Endothelial cell of umbilical vein (primary cell): ENCODE measurements around the gene CFAP46. TPM values are rescaled to one million over a fixed set of nuclear protein-coding genes. Genes with fewer than 3 reads are reported as not detected.

Source experiments
- BruUV-seq: library from RNA; stranded (reverse); fragments of 400-500 nt; replicated peaks from 2 replicates; lab custom pipeline; 2021; lab: Mats Ljungman, UMichigan
- CTCF ChIA-PET: fragments of 300-600, 350-600 bp; sonication (Branson Sonifier 250); formaldehyde crosslinking; loops from one replicate; lab custom pipeline; 2021; ENCODE audit warnings: antibody characterized with exemption, inconsistent platforms; lab: Charles Lee
- POLR2A ChIA-PET: fragments of 300-600, 350-600 bp; sonication (Branson Sonifier 250); formaldehyde crosslinking; loops from one replicate; lab custom pipeline; 2021; ENCODE audit warnings: antibody characterized with exemption, inconsistent platforms; lab: Charles Lee
- DNase-seq: peaks from one replicate; pipeline ENCODE4 v3.0.0-alpha.2; 2011; ENCODE audit warnings: low read depth, low spot score
- FAIRE-seq: peaks from 2 replicates; lab custom pipeline; 2011; peaks lifted over from hg19 to GRCh38; lab: Jason Lieb, UNC
- H2AFZ ChIP-seq: 2 replicates; pipeline ENCODE4 v1.6.0; 2012; ENCODE audit warnings: low read depth, low read length, control low read depth, inconsistent platforms
- H3K27ac ChIP-seq: 2 replicates; pipeline ENCODE4 v1.5.1; 2011; ENCODE audit warnings: low read depth, mild to moderate bottlenecking, control low read depth, low read length, moderate library complexity; ENCODE audit not compliant: insufficient read depth
- H3K27me3 ChIP-seq, 2 experiments: 2 replicates each; pipeline versions ENCODE4 v1.6.0 to v1.6.1; 2011; ENCODE audit warnings: low read length in 2 of 2, mixed read lengths in 1 of 2; ENCODE audit not compliant: control insufficient read depth in 2 of 2, insufficient read depth in 2 of 2
- H3K36me3 ChIP-seq, 2 experiments: 2 replicates in 1 of 2; 3 replicates in 1 of 2; pipeline ENCODE4 v1.5.1; 2011; ENCODE audit warnings: low read length in 2 of 2, mild to moderate bottlenecking in 1 of 2, moderate library complexity in 1 of 2; ENCODE audit not compliant: control insufficient read depth in 2 of 2, insufficient read depth in 2 of 2; ENCODE audit errors: extremely low read depth in 1 of 2
- H3K4me1 ChIP-seq: 3 replicates; pipeline ENCODE4 v1.5.1; 2011; ENCODE audit warnings: mild to moderate bottlenecking, low read length; ENCODE audit not compliant: control insufficient read depth, insufficient read depth; ENCODE audit errors: extremely low read depth
- H3K4me2 ChIP-seq: 2 replicates; pipeline ENCODE4 v1.6.1; 2011; ENCODE audit warnings: low read length, control low read depth, mixed read lengths; ENCODE audit not compliant: insufficient read depth
- H3K4me3 ChIP-seq, 3 experiments: fragments of 200-600 bp in 1 of 3; sonication (generic), shearing (Covaris generic) in 1 of 3; replicated peaks in 1 of 3; 2 replicates each; pipeline ENCODE4 v1.5.1; 2011 to 2016; ENCODE audit warnings: control low read depth in 3 of 3, low read length in 3 of 3, mild to moderate bottlenecking in 2 of 3, inconsistent platforms in 1 of 3, low read depth in 1 of 3, moderate library complexity in 1 of 3; ENCODE audit not compliant: insufficient read depth in 1 of 3
- H3K79me2 ChIP-seq: 2 replicates; pipeline ENCODE4 v1.6.0; 2012; ENCODE audit warnings: low read length, inconsistent platforms; ENCODE audit not compliant: control insufficient read depth, insufficient read depth
- H3K9ac ChIP-seq: replicated peaks from 2 replicates; pipeline ENCODE3; 2011; ENCODE audit warnings: low read length, control low read depth; ENCODE audit not compliant: insufficient read depth; ENCODE audit errors: extremely low read depth
- H3K9me1 ChIP-seq: replicated peaks from 3 replicates; pipeline ENCODE4 v1.6.0; 2011; ENCODE audit warnings: mild to moderate bottlenecking, low read length; ENCODE audit not compliant: control insufficient read depth, insufficient read depth; ENCODE audit errors: extremely low read depth
- H3K9me3 ChIP-seq: replicated peaks from 2 replicates; pipeline ENCODE4 v1.5.1; 2012; ENCODE audit warnings: low read length, inconsistent platforms; ENCODE audit not compliant: control insufficient read depth, insufficient read depth
- H4K20me1 ChIP-seq: replicated peaks from 2 replicates; pipeline ENCODE3; 2011; ENCODE audit warnings: mild to moderate bottlenecking, low read length; ENCODE audit not compliant: control insufficient read depth, insufficient read depth; ENCODE audit errors: extremely low read depth
- EZH2 ChIP-seq: IDR thresholded peaks from 2 replicates; pipeline ENCODE4 v1.6.1; 2012; ENCODE audit warnings: borderline replicate concordance, low read depth, mild to moderate bottlenecking, moderate library complexity, low read length, inconsistent platforms; ENCODE audit not compliant: severe bottlenecking
- FOS ChIP-seq: IDR thresholded peaks from 2 replicates; pipeline ENCODE4 v1.6.1; 2011; ENCODE audit warnings: mild to moderate bottlenecking, low read length, moderate library complexity, borderline replicate concordance; ENCODE audit not compliant: insufficient read depth
- GATA2 ChIP-seq: IDR thresholded peaks from 2 replicates; pipeline ENCODE4 v1.7.0; 2011; ENCODE audit warnings: low read depth, mild to moderate bottlenecking, moderate library complexity, mixed read lengths, low read length; ENCODE audit not compliant: insufficient read length, insufficient read depth
- JUN ChIP-seq: IDR thresholded peaks from 2 replicates; pipeline ENCODE4 v1.6.1; 2011; ENCODE audit warnings: borderline replicate concordance, low read depth; ENCODE audit not compliant: insufficient read length, insufficient read depth
- MYC ChIP-seq: IDR thresholded peaks from one replicate; pipeline ENCODE4 v1.6.1; 2011; ENCODE audit warnings: mild to moderate bottlenecking, low read depth, low read length
- POLR2A ChIP-seq: IDR thresholded peaks from 2 replicates; pipeline ENCODE4 v1.6.1; 2012; ENCODE audit warnings: low read depth, mild to moderate bottlenecking, control low read depth, low read length
- POLR2AphosphoS5 ChIP-seq: IDR thresholded peaks from 2 replicates; pipeline ENCODE4 v1.6.1; 2012; ENCODE audit warnings: low read depth, mild to moderate bottlenecking, control low read depth, low read length, moderate library complexity; ENCODE audit not compliant: insufficient read depth
- dilution Hi-C: fragments of 300-500 bp; cut with MboI; formaldehyde crosslinking; loops from one replicate; pipeline ENCODE4 v1.15.0; 2019; ENCODE audit warnings: low sequenced_read_pairs; ENCODE audit not compliant: extremely low pct_ligation_motif_present
- intact Hi-C: fragments of 100-400 bp; cut with micrococcal nuclease; formaldehyde crosslinking; loops from one replicate; pipeline ENCODE4 v1.10.0; 2022
- polyA plus RNA-seq, 4 experiments: library from polyadenylated mRNA; depleted of rRNA in 3 of 4; stranded (reverse) in 3 of 4; unstranded in 1 of 4; fragments of >200 nt; gene quantifications; 2 replicates each; pipeline versions ENCODE4 v1.2.1 to v1.2.3, GENCODE V29; 2011 to 2012; ENCODE audit warnings: missing spikeins in 1 of 4
- total RNA-seq: library from RNA; stranded (reverse); gene quantifications from 2 replicates; pipeline ENCODE4 v1.2.3, GENCODE V29; 2021
- TF ChIP-seq, protein P1 (sequence below), 2 donors: IDR thresholded peaks; 1 replicate in 1 of 2; 2 replicates in 1 of 2; pipeline ENCODE4 v1.5.1; 2011; ENCODE audit warnings: low read length in 2 of 2, mild to moderate bottlenecking in 2 of 2, moderate library complexity in 2 of 2, control low read depth in 1 of 2, inconsistent platforms in 1 of 2, low read depth in 1 of 2; ENCODE audit not compliant: insufficient read depth in 1 of 2; ENCODE audit errors: extremely low read depth in 1 of 2
- TF ChIP-seq, protein P2 (sequence below): IDR thresholded peaks from 2 replicates; pipeline ENCODE4 v1.6.1; 2011; ENCODE audit not compliant: insufficient read depth, insufficient read length

The CFAP46 gene
- total and polyA plus RNA-seq, 2 donors (not counting 3 experiments of a cell fraction or from before 2014, with no cell fraction given), result 0.75 to 0.98 TPM

DNA sequence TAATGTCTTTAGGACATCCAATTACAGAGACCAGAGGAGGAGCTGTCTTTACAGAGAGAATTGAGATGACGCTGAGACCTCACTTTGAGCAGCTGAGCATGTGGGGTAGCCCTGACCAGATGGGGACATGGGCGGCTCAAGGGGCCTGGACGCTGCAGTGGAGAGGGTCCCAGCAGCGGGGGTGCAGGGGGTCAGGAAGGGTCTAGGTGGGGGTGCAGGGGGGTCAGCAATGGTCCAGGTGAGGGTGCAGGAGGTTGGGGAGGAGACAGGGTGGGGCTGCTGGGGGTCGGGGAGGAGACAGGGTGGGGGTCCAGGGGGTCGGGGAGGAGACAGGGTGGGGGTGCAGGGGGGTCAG, 43.2 kb upstream of the CFAP46 start:
- no peak overlapping the region for H2AFZ ChIP-seq
- ChIA-PET POLR2A (no interaction called here), CTCF (no interaction called here)
- no peaks in the 10 kb centered on the region for H3K9me3 ChIP-seq
- intact Hi-C loops, result no loop called here
- H3K27me3 ChIP-seq, result no peaks in the 10 kb centered on the region
- no peak overlapping the region for H3K9ac ChIP-seq
- BruUV-seq, result no TSS peak
- no peak overlapping the region for H3K27ac ChIP-seq
- no peaks in the 10 kb centered on the region for H3K79me2 ChIP-seq
- H3K4me2 ChIP-seq, result no peak overlapping the region
- FAIRE-seq (no peak), DNase-seq (no peak)
- no peak overlapping the region for H3K4me3 ChIP-seq
- no peaks in the 10 kb centered on the region for H3K4me1 ChIP-seq
- no peak for TF ChIP-seq POLR2A
- TF ChIP-seq GATA2, result no peak
- TF ChIP-seq, protein P1, sequence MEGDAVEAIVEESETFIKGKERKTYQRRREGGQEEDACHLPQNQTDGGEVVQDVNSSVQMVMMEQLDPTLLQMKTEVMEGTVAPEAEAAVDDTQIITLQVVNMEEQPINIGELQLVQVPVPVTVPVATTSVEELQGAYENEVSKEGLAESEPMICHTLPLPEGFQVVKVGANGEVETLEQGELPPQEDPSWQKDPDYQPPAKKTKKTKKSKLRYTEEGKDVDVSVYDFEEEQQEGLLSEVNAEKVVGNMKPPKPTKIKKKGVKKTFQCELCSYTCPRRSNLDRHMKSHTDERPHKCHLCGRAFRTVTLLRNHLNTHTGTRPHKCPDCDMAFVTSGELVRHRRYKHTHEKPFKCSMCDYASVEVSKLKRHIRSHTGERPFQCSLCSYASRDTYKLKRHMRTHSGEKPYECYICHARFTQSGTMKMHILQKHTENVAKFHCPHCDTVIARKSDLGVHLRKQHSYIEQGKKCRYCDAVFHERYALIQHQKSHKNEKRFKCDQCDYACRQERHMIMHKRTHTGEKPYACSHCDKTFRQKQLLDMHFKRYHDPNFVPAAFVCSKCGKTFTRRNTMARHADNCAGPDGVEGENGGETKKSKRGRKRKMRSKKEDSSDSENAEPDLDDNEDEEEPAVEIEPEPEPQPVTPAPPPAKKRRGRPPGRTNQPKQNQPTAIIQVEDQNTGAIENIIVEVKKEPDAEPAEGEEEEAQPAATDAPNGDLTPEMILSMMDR (IDR thresholded peaks at IDR 0.05; ENCODE audit: extremely low read depth in 1 of 2, insufficient read depth in 1 of 2, low read depth in 1 of 2, low read length in 2 of 2), result no peak
- TF ChIP-seq FOS, result no peak
- no peak for TF ChIP-seq EZH2
- TF ChIP-seq MYC, result no peak
- TF ChIP-seq POLR2AphosphoS5, result no peak
- TF ChIP-seq JUN, result no peak
- TF ChIP-seq, protein P2, sequence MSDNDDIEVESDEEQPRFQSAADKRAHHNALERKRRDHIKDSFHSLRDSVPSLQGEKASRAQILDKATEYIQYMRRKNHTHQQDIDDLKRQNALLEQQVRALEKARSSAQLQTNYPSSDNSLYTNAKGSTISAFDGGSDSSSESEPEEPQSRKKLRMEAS, result no peak
- no peaks in the 10 kb centered on the region for H4K20me1 ChIP-seq
- no peaks in the 10 kb centered on the region for H3K36me3 ChIP-seq
- dilution Hi-C loops, result no loop called here
- no peaks in the 10 kb centered on the region for H3K9me1 ChIP-seq
